PC-9 (cell line): ENCODE data around the gene TMC8.

Experiments used
- CTCF ChIP-seq: fragments of 200-600 bp; sonication (generic); conservative IDR thresholded peaks from 2 replicates; pipeline ENCODE4 v1.6.1; 2017; ENCODE audit warnings: mixed run types, antibody characterized with exemption, mild to moderate bottlenecking, moderate library complexity
- EZH2 ChIP-seq: fragments of 200-600 bp; sonication (generic); IDR thresholded peaks from 2 replicates; pipeline ENCODE4 v1.8.0; 2017; ENCODE audit warnings: antibody characterized with exemption, low read depth

GRCh38 chr17:78141437-78142118, 11.0 kb downstream of the TMC8 start:
- no peak for TF ChIP-seq EZH2
- TF ChIP-seq CTCF: no peak
